GM21381 (cell line): ENCODE results near the gene CTCF.

Experiments used
- ATAC-seq: cut with Tn5 transposase; IDR thresholded peaks from one replicate; pipeline ENCODE4 v1.9.1; 2021; ENCODE audit warnings: mild to moderate bottlenecking, moderate library complexity; ENCODE audit not compliant: unreplicated experiment

Gene CTCF

GRCh38 chr16:67534431-67534830 lies 27.9 kb upstream of the CTCF start:
- no peak for ATAC-seq

- ATAC-seq = no peak
Measured at GRCh38 chr16:67535201-67535600, 27.1 kb upstream of the CTCF start.

GRCh38 chr16:67537270-67537635 lies 25.1 kb upstream of the CTCF start:
- no peak for ATAC-seq

GRCh38 chr16:67537636-67538591 lies 24.4 kb upstream of the CTCF start:
- peak; percentile 44 for ATAC-seq

- ATAC-seq = no peak
Measured at GRCh38 chr16:67538666-67539101, 23.6 kb upstream of the CTCF start.

- no peak for ATAC-seq
Measured at GRCh38 chr16:67539271-67539670, 23.1 kb upstream of the CTCF start.

- ATAC-seq = no peak
Measured at GRCh38 chr16:67539691-67540635, 22.4 kb upstream of the CTCF start.

- ATAC-seq = no peak
Measured at GRCh38 chr16:67540756-67541155, 21.6 kb upstream of the CTCF start.

GRCh38 chr16:67541391-67542263 lies 20.7 kb upstream of the CTCF start:
- no peak for ATAC-seq

GRCh38 chr16:67542464-67542863 lies 19.9 kb upstream of the CTCF start:
- peak; percentile 41 for ATAC-seq

- no peak for ATAC-seq
Measured at GRCh38 chr16:67543036-67543435, 19.3 kb upstream of the CTCF start.

GRCh38 chr16:67543582-67543981 lies 18.7 kb upstream of the CTCF start:
- ATAC-seq = no peak

GRCh38 chr16:67544329-67544841 lies 17.9 kb upstream of the CTCF start:
- no peak for ATAC-seq

GRCh38 chr16:67544844-67545664 lies 17.3 kb upstream of the CTCF start:
- no peak for ATAC-seq

GRCh38 chr16:67545665-67546024 lies 16.7 kb upstream of the CTCF start:
- ATAC-seq = no peak

GRCh38 chr16:67546091-67546501 lies 16.2 kb upstream of the CTCF start:
- no peak for ATAC-seq

GRCh38 chr16:67546761-67547422 lies 15.4 kb upstream of the CTCF start:
- no peak for ATAC-seq

GRCh38 chr16:67547423-67548264 lies 14.7 kb upstream of the CTCF start:
- no peak for ATAC-seq
